Lung (tissue), 12 donors: ENCODE measurements around the gene CRACR2B. TPM values are rescaled to one million over a fixed set of nuclear protein-coding genes. Genes with fewer than 3 reads are reported as not detected.

Experiments
- ATAC-seq: fragments of 200-7000 bp; cut with Tn5 transposase; one replicate; pipeline ENCODE4 v1.9.1; 2020; ENCODE audit warnings: moderate number of reproducible peaks; ENCODE audit not compliant: insufficient read depth, low FRiP score
- DNase-seq, 3 donors: peaks; one replicate each; pipeline ENCODE4 v3.0.0-alpha.2; 2013 to 2017
- H3K27ac ChIP-seq, 2 donors: one replicate each; pipeline ENCODE4 v1.5.1; 2013; ENCODE audit warnings: mild to moderate bottlenecking in 2 of 2, moderate library complexity in 2 of 2, control low read depth in 1 of 2, inconsistent platforms in 1 of 2, low read depth in 1 of 2, low read length in 1 of 2
- H3K27me3 ChIP-seq, 3 donors: one replicate each; pipeline ENCODE4 v1.5.1; 2013; ENCODE audit warnings: low read length in 2 of 3; ENCODE audit not compliant: control insufficient read depth in 3 of 3, insufficient read depth in 3 of 3
- H3K36me3 ChIP-seq, 4 donors: one replicate each; pipeline ENCODE4 v1.5.1; 2013; ENCODE audit warnings: low read length in 4 of 4, mild to moderate bottlenecking in 1 of 4, moderate library complexity in 1 of 4; ENCODE audit not compliant: control insufficient read depth in 4 of 4, insufficient read depth in 4 of 4
- H3K4me1 ChIP-seq, 5 donors: one replicate each; pipeline ENCODE4 v1.5.1; 2013; ENCODE audit warnings: low read length in 5 of 5, mild to moderate bottlenecking in 2 of 5, moderate library complexity in 1 of 5; ENCODE audit not compliant: control insufficient read depth in 5 of 5, insufficient read depth in 5 of 5
- H3K4me3 ChIP-seq: one replicate; pipeline ENCODE4 v1.5.1; 2013; ENCODE audit warnings: mild to moderate bottlenecking, control low read depth, moderate library complexity
- H3K9ac ChIP-seq, 2 donors: one replicate each; pipeline ENCODE4 v1.5.1; 2013; ENCODE audit warnings: low read length in 2 of 2, control low read depth in 1 of 2; ENCODE audit not compliant: insufficient read depth in 1 of 2
- H3K9me3 ChIP-seq, 4 donors: one replicate each; pipeline ENCODE4 v1.5.1; 2013; ENCODE audit warnings: low read length in 3 of 4, mild to moderate bottlenecking in 1 of 4, moderate library complexity in 1 of 4; ENCODE audit not compliant: control insufficient read depth in 4 of 4, insufficient read depth in 3 of 4
- CTCF ChIP-seq: IDR thresholded peaks from 2 replicates; pipeline ENCODE4 v1.5.1; 2012; ENCODE audit warnings: mild to moderate bottlenecking; ENCODE audit errors: control extremely low read depth, extremely low read depth
- WGBS, 2 donors: extraction: QIAGEN DNeasy Blood & Tissue Kit; methylation state at CpG; one replicate each; pipeline ENCODE4 v1.1.7; 2013; 5-methylcytosine and 5-hydroxymethylcytosine counted together
- polyA plus RNA-seq, 2 donors: library from polyadenylated mRNA; stranded (reverse); fragments of 200-250 nt; gene quantifications; one replicate each; pipeline ENCODE4 v1.2.1, GENCODE V29; 2013
- total RNA-seq, 2 donors: library from RNA; depleted of rRNA in 1 of 2; stranded (reverse); fragments of >200 nt in 1 of 2; gene quantifications; one replicate each; pipeline ENCODE4 v1.2.1, GENCODE V29; 2014 to 2021
- donor health status: control.
- donor health status: control.
- donor health status: Bipolar disorder and iron deficiency.
- donor health status: healthy.
- donor health status: DM: yes; HTN: yes; CAD: no.

Gene CRACR2B
- total and polyA plus RNA-seq, 4 donors, result 17.9 to 45.1 (median 31.7) TPM

GRCh38 chr11:826836-827145 lies 928 bp upstream of the CRACR2B start:
- H3K36me3 ChIP-seq, result peaks cover 0 to 31% (median 2%) of the 10 kb centered on the region in 4 donors
- H3K4me1 ChIP-seq, result peaks cover under 1 to 57% (median 35%) of the 10 kb centered on the region in 5 donors
- peak overlapping the region; percentile 41 to 84 for H3K27ac ChIP-seq
- ATAC-seq (no peak), DNase-seq (no peak)
- WGBS, 2 donors, result 0 to 1% methylated on average over 22 of the region's 22 CpGs
- no peak overlapping the region for H3K9ac ChIP-seq
- peaks cover 0 to 3% (median 0%) of the 10 kb centered on the region in 4 donors for H3K9me3 ChIP-seq
- peaks cover 0 to 22% (median 19%) of the 10 kb centered on the region in 3 donors for H3K27me3 ChIP-seq
- no peak for TF ChIP-seq CTCF
- H3K4me3 ChIP-seq, result peak overlapping the region; percentile 24

- TF ChIP-seq CTCF, result no peak
- Histone ChIP-seq H3K9ac (no peak overlapping the region), H3K27ac (peak overlapping the region; percentile 41 to 84), H3K36me3 (peaks cover 0 to 25% (median 2%) of the 10 kb centered on the region in 4 donors), H3K4me1 (peaks cover 0 to 63% (median 35%) of the 10 kb centered on the region in 5 donors), H3K9me3 (peaks cover 0 to 3% (median 0%) of the 10 kb centered on the region in 4 donors), H3K27me3 (peaks cover 0 to 24% (median 19%) of the 10 kb centered on the region in 3 donors), H3K4me3 (peak overlapping the region; percentile 24)
- ATAC-seq (no peak), DNase-seq (no peak)
- WGBS, 2 donors, result 4 to 8% methylated on average over 40 to 66 of the region's 66 CpGs
Measured at GRCh38 chr11:827146-827896, 398 bp upstream of the CRACR2B start.

- peaks cover 0 to 67% (median 35%) of the 10 kb centered on the region in 5 donors for H3K4me1 ChIP-seq
- peaks cover 0 to 17% (median 1%) of the 10 kb centered on the region in 4 donors for H3K36me3 ChIP-seq
- DNase-seq (no peak), ATAC-seq (no peak)
- peaks cover 0 to 3% (median 0%) of the 10 kb centered on the region in 4 donors for H3K9me3 ChIP-seq
- H3K9ac ChIP-seq, result no peak overlapping the region
- 51 to 55% methylated on average over 21 of the region's 21 CpGs for WGBS, 2 donors
- H3K27me3 ChIP-seq, result peaks cover 0 to 24% (median 19%) of the 10 kb centered on the region in 3 donors
- no peak for TF ChIP-seq CTCF
- no peak overlapping the region for H3K4me3 ChIP-seq
- H3K27ac ChIP-seq, result peak overlapping the region; percentile 75 to 84
Measured at GRCh38 chr11:828506-829175, 922 bp downstream of the CRACR2B start.
